NAMALWA (cell line): Measurements from ENCODE around the gene GALNT13.

ENCODE experiments used
- DNase-seq: peaks from one replicate; pipeline ENCODE4 v3.0.0-alpha.2; 2015; ENCODE audit warnings: low spot score

Gene GALNT13

GRCh38 chr2:154125891-154126290 is 254.2 kb downstream of the GALNT13 start:
- DNase-seq = no peak

DNA sequence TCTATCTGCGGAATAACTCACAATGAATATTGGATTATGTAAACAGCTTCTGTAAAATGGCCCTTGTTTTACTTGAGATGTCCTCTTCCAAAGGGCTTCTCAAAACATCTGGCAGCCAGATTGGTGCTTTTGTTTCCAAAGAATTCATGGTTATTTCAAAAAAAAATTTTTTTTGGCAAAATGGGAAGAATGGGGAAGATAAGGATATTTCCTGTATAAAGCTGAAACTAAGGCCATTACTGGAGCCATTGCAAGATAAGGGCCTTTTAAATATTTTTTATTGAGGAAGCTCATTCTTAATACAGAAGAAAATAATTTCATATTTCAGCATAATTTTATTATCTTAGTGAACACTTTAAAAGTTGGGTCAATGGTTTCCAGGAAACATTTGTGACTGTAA is 259.1 kb downstream of the GALNT13 start:
- no peak for DNase-seq

- DNase-seq = no peak
These were observed 261.1 kb downstream of the GALNT13 start for GRCh38 chr2:154132827-154133226.

DNA sequence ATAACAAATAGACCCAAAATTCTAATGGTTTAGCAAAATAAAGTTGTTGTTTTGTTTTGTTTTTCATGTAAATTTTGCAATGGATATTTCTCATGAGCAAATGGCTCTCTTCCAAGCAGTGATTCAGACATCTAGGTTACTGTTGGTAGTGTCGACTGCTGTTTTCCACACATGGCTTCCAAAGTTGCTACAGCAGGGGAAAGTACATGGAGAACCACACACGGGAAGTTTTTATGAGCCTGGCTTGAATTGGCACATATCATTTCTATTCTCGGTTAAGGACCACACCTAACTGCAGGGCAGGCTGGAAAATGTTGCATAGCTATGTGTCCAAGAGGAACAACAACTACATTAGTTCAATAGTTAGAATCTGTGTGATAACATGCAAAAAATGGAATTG is 262.1 kb downstream of the GALNT13 start:
- DNase-seq = no peak

DNA sequence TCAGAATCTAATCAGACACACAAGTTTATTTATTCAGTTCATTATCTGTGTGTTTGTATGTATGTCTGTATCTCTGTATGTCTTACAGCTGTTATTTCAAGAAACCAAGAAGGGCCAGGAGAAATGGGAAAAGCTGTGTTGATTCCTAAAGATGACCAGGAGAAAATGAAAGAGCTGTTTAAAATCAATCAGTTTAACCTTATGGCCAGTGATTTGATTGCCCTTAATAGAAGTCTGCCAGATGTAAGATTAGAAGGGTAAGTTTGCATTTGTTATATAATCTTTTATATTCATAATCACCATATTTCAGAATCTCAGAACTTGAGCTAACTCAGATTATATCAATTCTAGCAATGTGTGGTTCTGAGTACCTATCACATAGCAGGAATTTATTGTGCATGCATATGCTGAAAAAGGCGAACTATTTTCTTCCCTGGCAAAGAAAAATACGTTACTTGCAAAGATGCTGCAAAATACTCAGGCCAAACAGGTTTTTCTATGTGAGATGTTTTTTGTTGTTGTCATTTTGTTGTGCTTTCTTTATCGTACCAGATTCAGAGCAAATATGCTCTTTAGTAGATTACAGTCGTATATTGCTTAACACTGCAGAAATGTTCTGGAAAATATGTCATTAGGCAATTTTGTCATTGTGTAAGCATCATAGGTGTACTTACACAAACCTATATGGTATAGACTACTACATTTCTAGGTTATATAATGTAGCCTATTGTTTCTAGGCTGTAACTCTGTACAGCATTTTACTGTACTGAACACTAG is 268.7 kb downstream of the GALNT13 start:
- DNase-seq = no peak

DNA sequence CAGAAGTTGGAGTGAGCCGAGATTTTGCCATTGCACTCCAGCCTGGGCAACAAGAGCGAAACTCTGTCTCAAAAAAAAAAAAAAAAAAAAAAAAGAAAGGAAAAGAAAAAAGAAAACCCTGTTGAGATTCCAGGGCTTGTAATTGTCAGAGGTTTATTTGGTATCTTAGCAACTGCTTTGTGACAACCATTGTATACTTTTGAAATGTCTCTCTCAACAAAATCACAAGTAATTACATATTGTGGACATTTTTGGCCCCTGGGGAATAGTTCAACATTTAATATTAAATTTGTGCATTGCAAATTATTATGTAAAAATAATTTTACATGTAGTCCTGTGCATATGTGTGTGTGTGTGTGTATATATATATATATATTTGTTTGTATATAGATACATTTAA is 270.8 kb downstream of the GALNT13 start:
- DNase-seq = no peak

DNA sequence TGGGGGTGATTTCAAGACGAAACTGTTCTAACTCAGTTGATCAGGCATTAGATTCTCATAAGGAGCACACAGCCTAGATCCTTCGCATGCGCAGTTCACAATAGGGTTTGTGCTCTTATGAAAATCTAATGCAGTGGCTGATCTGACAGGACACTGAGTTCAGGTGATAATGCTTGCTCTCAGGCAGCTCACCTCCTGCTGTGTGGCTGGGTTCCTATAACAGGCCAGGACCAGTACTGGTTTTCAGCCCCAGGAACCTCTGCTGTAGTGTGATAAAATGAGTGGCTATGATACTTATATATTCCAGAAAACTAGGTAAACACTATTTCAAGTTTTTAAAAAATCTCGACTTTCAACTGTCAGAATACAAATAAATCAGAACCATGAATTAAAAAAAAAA is 271.4 kb downstream of the GALNT13 start:
- DNase-seq = no peak

- DNase-seq = no peak
These were observed 286.4 kb downstream of the GALNT13 start for GRCh38 chr2:154158101-154158500.

DNA sequence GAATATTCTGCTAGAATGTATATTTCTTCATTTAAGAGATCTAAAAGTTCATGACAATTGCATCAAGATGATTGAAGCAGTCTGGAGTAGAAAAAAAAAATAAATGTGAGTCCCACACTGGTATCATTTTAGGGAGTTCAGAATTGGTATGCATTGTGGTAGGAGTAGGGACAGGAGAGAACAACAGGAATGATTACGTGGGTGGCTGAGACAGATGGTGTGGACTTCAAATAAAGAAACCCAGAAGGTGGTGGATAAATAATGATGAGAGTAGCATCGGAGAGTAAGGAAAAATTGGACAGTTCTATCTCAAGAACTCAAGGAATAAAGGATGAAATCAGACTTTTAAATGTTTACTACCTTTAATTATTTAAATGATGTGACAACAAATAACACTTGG is 289.6 kb downstream of the GALNT13 start:
- DNase-seq = no peak

- DNase-seq = no peak
These were observed 298.7 kb downstream of the GALNT13 start for GRCh38 chr2:154170400-154170799.

DNA sequence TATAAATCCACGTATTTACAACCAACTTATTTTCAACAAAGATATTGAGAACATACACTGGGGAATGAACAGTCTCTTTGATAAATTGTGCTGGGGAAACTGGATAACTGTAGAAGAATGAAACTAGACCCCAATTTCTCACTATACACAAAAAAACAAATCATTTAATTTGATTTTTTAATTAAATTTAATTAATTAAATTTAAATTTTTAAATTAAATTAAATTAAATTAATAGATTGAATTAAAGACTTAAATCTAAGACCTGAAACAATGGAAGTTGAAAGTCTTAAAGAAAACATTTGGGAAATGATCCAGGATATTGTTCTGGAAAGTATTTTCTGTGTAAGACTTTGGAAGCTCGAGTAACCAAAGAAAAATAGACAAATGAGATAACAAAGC is 301.4 kb downstream of the GALNT13 start:
- no peak for DNase-seq

DNA sequence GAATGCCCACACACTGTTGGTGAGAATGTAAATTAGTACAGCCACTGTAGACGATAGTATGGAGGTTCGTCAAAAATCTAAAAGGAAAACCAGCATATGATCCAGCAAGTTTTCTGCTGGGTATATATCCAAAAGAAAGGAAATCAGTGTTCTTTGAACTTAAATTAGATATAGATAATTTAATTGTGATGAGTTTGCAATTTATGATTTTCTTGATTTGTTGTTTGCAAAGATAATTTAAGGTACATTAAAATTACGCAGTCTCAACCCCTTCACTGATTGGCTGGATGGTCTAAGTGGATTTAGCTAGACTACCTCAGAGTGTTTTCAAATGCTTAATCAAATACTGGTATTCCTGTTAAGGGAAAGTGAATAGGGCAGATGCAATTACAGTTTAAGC is 302.2 kb downstream of the GALNT13 start:
- no peak for DNase-seq

GRCh38 chr2:154182008-154182407 is 310.3 kb downstream of the GALNT13 start:
- DNase-seq = no peak

DNA sequence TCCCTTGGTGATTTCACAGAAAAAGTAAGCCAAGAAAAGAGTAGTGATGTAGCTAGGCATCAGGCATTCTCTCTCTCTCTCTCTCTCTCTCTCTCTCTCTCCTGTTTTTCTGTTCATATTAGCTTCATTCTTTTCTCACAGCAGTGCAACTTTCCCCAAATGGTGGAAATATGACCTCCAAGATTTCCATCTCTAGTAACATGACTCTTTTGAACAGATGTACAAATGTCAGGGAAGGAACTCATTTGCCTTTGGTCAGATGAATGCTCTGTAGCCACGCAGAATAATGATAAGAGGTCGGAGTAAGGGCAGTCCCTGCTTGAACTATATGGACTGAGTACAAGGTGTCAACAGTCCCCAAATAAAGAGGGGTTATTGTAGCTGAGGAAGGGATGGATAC is 316.2 kb downstream of the GALNT13 start:
- no peak for DNase-seq

GRCh38 chr2:154189953-154190352 is 318.2 kb downstream of the GALNT13 start:
- no peak for DNase-seq

GRCh38 chr2:154193246-154193645 is 321.5 kb downstream of the GALNT13 start:
- no peak for DNase-seq

- no peak for DNase-seq
These were observed 323.4 kb downstream of the GALNT13 start for GRCh38 chr2:154194909-154195643.

DNA sequence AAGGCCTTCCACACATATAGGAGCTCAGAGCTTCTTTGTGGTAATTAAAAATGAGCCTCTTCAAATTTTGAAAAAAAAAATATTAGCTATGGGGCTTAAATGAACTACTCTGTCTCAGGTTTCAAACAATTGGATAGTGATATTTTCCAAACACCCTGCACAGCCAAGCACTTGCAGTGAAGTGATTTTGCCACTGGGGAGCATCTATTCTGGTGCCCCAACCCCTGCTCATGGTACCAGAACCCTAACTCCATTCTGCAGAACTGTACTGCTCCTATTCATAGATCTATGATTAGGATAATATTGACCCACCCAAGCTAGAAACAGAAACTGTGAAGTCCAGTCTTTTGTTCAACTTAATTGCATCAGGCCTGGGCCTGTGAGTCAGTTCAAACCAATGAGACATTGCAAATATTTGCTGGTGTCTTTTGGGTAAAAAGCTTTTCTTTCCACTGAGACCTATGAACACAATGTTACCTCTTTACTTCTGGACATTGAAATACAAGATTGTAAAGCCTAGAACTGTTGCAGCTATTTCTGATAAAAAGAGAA is 324.0 kb downstream of the GALNT13 start:
- no peak for DNase-seq

- no peak for DNase-seq
These were observed 327.1 kb downstream of the GALNT13 start for GRCh38 chr2:154198866-154199265.

GRCh38 chr2:154203206-154203605 is 331.5 kb downstream of the GALNT13 start:
- DNase-seq = no peak

GRCh38 chr2:154203902-154204301 is 332.2 kb downstream of the GALNT13 start:
- DNase-seq = no peak

GRCh38 chr2:154207288-154208047 is 335.7 kb downstream of the GALNT13 start:
- DNase-seq = no peak

- DNase-seq = no peak
These were observed 352.0 kb downstream of the GALNT13 start for GRCh38 chr2:154223726-154224125.
